T-helper 1 cell treated with Interleukin-12 subunit alpha and Interleukin-12 subunit beta and Interleukin-4 antibody, amounts not matched to agents 30 μg/mL and 1 μg/mL, for 36 hours (primary cell): ENCODE results near the gene ZBTB44.
"Not testable (repeated sequence)": the region's sequence is repeated elsewhere in the genome, so short reads cannot be mapped to it uniquely, and the experiment has no call there.

Source experiments
- H3K27ac Mint-ChIP-seq: one replicate; pipeline ENCODE4 v1.8.0; 2021; ENCODE audit warnings: mild to moderate bottlenecking, mixed read lengths
- H3K27me3 Mint-ChIP-seq: one replicate; pipeline ENCODE4 v1.8.0; 2021; ENCODE audit warnings: low read depth, mixed read lengths
- H3K36me3 Mint-ChIP-seq: one replicate; pipeline ENCODE4 v1.8.0; 2021; ENCODE audit warnings: low read depth, mixed read lengths
- H3K4me1 Mint-ChIP-seq: one replicate; pipeline ENCODE4 v1.8.0; 2021; ENCODE audit warnings: low read depth, mixed read lengths
- H3K4me3 Mint-ChIP-seq: one replicate; pipeline ENCODE4 v1.8.0; 2021; ENCODE audit warnings: mild to moderate bottlenecking, moderate library complexity, mixed read lengths
- H3K9me3 Mint-ChIP-seq: one replicate; pipeline ENCODE4 v1.8.0; 2021; ENCODE audit warnings: mixed read lengths

The ZBTB44 gene, protein sequence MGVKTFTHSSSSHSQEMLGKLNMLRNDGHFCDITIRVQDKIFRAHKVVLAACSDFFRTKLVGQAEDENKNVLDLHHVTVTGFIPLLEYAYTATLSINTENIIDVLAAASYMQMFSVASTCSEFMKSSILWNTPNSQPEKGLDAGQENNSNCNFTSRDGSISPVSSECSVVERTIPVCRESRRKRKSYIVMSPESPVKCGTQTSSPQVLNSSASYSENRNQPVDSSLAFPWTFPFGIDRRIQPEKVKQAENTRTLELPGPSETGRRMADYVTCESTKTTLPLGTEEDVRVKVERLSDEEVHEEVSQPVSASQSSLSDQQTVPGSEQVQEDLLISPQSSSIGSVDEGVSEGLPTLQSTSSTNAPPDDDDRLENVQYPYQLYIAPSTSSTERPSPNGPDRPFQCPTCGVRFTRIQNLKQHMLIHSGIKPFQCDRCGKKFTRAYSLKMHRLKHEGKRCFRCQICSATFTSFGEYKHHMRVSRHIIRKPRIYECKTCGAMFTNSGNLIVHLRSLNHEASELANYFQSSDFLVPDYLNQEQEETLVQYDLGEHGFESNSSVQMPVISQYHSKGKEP

DNA sequence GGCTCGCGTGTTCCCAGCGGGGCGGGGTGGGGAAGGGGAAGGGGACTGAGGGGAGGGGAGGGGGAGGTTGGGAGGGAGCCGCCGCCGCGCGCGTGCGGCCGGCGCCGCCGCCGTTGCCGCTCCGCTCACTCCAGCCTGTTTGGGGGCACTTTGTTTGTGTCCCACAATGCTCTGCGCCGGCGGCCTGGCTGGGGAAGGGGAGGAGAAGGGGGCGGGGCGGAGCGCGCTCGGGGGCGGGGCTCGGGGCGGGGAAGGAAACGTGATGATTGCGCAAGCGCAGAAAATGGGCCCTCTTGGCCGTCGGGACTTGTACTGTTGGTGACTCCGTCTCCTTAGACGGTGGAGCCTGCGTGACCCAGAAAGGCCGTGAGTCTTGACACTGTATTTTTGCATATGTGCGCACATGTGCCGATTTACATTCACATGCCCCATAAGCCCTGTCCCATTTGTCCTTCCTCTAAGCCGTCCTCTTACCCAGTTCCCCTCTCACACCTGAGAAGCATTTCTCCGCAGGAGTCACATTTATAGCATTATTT is at the start of gene ZBTB44:
Gene ZBTB44, minus strand, starts transcription at position 168 of the 536 bp plus-strand sequence. CDS start 53,044 bp downstream, outside the sequence.
- Mint-ChIP-seq H3K27me3 (peaks cover 8% of the 10 kb centered on the region), H3K9me3 (no peaks in the 10 kb centered on the region), H3K27ac (peak within 1 kb of the TSS; percentile 89)

DNA sequence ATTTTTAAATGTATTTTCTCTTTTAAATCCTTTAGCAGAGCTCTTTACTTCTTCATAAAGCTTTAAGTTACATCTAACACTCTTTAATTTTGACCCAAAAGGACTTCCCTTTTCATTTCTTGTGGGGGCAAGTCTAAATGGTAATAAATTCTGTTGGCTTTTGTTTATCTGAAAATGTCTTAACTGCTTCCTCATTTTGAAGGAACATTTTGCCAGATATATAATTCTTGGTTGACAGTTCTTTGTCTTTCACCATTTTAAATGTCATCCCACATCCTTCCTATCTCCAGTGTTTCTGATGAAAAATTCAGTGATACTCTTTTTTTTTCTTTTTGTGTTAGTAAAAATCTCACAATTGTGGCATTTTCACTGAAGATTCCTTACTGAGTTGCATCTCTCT is 44.7 kb upstream of the ZBTB44 start:
- Mint-ChIP-seq H3K27me3 (peaks cover 27% of the 10 kb centered on the region), H3K27ac (no peak overlapping the region), H3K4me3 (no peak overlapping the region), H3K9me3 (peaks cover 23% of the 10 kb centered on the region), H3K4me1 (no peaks in the 10 kb centered on the region), H3K36me3 (peaks cover 3% of the 10 kb centered on the region)

More for the DNA sequence above, at the start of gene ZBTB44:
- peak within 1 kb of the TSS; percentile 92 for H3K4me3 Mint-ChIP-seq
- H3K36me3 Mint-ChIP-seq, result peaks cover 5% of the 10 kb centered on the region
- peaks cover 36% of the 10 kb centered on the region for H3K4me1 Mint-ChIP-seq

GRCh38 chr11:130358398-130358797 is 43.7 kb upstream of the ZBTB44 start:
- peaks cover 4% of the 10 kb centered on the region for H3K36me3 Mint-ChIP-seq
- H3K4me3 Mint-ChIP-seq, result no peak overlapping the region
- H3K4me1 Mint-ChIP-seq, result no peaks in the 10 kb centered on the region
- H3K27me3 Mint-ChIP-seq, result peaks cover 21% of the 10 kb centered on the region
- peaks cover 30% of the 10 kb centered on the region for H3K9me3 Mint-ChIP-seq
- no peak overlapping the region for H3K27ac Mint-ChIP-seq

DNA sequence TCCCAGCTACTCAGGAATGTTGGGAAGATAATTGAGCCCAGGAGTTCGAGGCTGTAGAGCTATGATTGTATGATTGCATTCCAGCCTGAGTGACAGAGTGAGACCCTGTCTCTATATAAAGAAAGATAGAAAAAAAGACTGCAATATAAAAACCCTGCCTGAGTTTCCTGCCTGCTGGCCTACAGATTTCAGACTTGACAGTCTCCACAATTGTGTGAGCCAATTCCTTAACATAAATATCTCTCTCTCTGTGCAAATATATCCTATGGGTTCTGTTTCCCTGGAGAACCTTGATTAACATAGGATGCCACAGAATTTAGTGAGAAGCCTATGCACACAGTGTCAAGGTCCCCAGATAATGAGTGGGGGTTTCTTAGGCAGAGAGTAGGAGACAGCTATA is 32.5 kb upstream of the ZBTB44 start:
- Mint-ChIP-seq H3K27ac (no peak overlapping the region), H3K9me3 (peaks cover 13% of the 10 kb centered on the region), H3K4me3 (no peak overlapping the region), H3K27me3 (no peaks in the 10 kb centered on the region), H3K4me1 (peaks cover 3% of the 10 kb centered on the region), H3K36me3 (peaks cover 6% of the 10 kb centered on the region)

- Mint-ChIP-seq H3K4me1 (peaks cover 17% of the 10 kb centered on the region), H3K27ac (no peak overlapping the region), H3K9me3 (peaks cover 26% of the 10 kb centered on the region)
Measured at GRCh38 chr11:130344841-130345240, 30.1 kb upstream of the ZBTB44 start.

GRCh38 chr11:130340671-130341319 is 26.1 kb upstream of the ZBTB44 start:
- Mint-ChIP-seq H3K9me3 (peaks cover 43% of the 10 kb centered on the region), H3K27ac (peak overlapping the region; percentile 82), H3K4me1 (peaks cover 31% of the 10 kb centered on the region), H3K36me3 (peaks cover 27% of the 10 kb centered on the region), H3K27me3 (no peaks in the 10 kb centered on the region), H3K4me3 (peak overlapping the region; percentile 17)

More at GRCh38 chr11:130344841-130345240, 30.1 kb upstream of the ZBTB44 start:
- Mint-ChIP-seq H3K27me3 (no peaks in the 10 kb centered on the region), H3K36me3 (peaks cover 14% of the 10 kb centered on the region), H3K4me3 (no peak overlapping the region)

- Mint-ChIP-seq H3K36me3 (peaks cover 23% of the 10 kb centered on the region), H3K4me1 (peaks cover 31% of the 10 kb centered on the region), H3K27me3 (no peaks in the 10 kb centered on the region), H3K27ac (peak overlapping the region; percentile 50), H3K4me3 (no peak overlapping the region), H3K9me3 (peaks cover 34% of the 10 kb centered on the region)
Measured at GRCh38 chr11:130338667-130339066, 23.9 kb upstream of the ZBTB44 start.

GRCh38 chr11:130337281-130338089 is 22.8 kb upstream of the ZBTB44 start:
- Mint-ChIP-seq H3K4me1 (peaks cover 29% of the 10 kb centered on the region), H3K4me3 (no peak overlapping the region), H3K36me3 (peaks cover 21% of the 10 kb centered on the region)

GRCh38 chr11:130331397-130331796 is 16.7 kb upstream of the ZBTB44 start:
- peaks cover 17% of the 10 kb centered on the region for H3K9me3 Mint-ChIP-seq
- not testable (repeated sequence) for H3K36me3 Mint-ChIP-seq, H3K4me3 Mint-ChIP-seq, H3K4me1 Mint-ChIP-seq, H3K27me3 Mint-ChIP-seq, H3K27ac Mint-ChIP-seq

More at GRCh38 chr11:130337281-130338089, 22.8 kb upstream of the ZBTB44 start:
- no peaks in the 10 kb centered on the region for H3K27me3 Mint-ChIP-seq
- H3K27ac Mint-ChIP-seq, result no peak overlapping the region
- peaks cover 30% of the 10 kb centered on the region for H3K9me3 Mint-ChIP-seq

DNA sequence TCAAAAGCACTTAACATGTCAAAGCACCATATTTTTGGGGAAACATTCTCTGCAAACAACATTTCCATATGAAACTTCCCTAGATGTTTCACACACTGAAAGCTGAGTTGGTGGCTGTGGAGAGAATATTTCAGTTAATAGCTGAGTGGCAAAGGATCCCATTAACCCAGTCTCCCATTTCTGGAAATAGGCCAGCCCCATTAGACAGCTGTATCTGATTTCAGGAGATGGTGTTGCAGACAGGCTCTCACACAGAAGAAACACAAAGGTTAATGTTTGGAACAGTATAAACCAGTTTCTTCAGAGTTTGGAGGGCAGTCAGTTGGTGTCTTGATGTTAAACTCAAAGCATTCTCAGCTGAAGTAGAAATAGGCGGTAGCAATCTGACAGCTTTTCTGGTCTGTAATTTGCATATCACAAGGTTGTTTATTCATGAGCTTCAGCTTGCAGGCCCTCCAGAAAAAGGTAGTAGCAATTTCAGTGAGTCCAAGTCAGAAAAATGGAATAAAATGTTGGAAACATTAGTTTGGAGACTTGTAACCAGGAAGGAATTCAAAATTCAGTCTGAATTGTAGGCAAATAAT is 15.5 kb upstream of the ZBTB44 start:
- no peaks in the 10 kb centered on the region for H3K27me3 Mint-ChIP-seq
- H3K27ac Mint-ChIP-seq, result no peak overlapping the region
- H3K4me1 Mint-ChIP-seq, result no peaks in the 10 kb centered on the region
- no peak overlapping the region for H3K4me3 Mint-ChIP-seq
- H3K9me3 Mint-ChIP-seq, result peaks cover 17% of the 10 kb centered on the region
- H3K36me3 Mint-ChIP-seq, result peaks cover 6% of the 10 kb centered on the region

DNA sequence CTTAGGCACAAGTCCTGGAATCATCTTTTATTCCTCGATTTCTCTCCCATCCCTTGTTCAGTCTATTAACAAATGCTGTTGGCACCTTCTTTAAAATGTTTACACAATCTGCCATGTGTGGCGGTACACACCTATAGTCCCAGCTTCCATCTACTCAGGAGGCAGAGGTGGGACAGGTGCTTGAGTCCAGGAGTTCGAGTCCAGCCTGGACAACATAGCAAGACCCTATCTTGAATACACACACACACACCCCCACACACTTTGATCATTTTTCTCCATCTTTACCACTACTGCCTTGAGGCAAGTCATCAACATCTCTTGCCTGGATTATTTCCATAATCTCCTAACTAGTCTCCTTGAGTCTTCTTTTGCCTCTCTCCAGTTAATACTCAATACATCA is 13.7 kb upstream of the ZBTB44 start:
- H3K27ac Mint-ChIP-seq, result no peak overlapping the region
- H3K27me3 Mint-ChIP-seq, result no peaks in the 10 kb centered on the region
- H3K4me3 Mint-ChIP-seq, result no peak overlapping the region
- H3K4me1 Mint-ChIP-seq, result no peaks in the 10 kb centered on the region
- H3K36me3 Mint-ChIP-seq, result peaks cover 6% of the 10 kb centered on the region
- H3K9me3 Mint-ChIP-seq, result peaks cover 20% of the 10 kb centered on the region

- Mint-ChIP-seq H3K27me3 (no peaks in the 10 kb centered on the region), H3K27ac (no peak overlapping the region), H3K9me3 (peaks cover 24% of the 10 kb centered on the region), H3K36me3 (peaks cover 8% of the 10 kb centered on the region), H3K4me1 (no peaks in the 10 kb centered on the region), H3K4me3 (no peak overlapping the region)
Measured at GRCh38 chr11:130327716-130328115, 13.0 kb upstream of the ZBTB44 start.

- Mint-ChIP-seq H3K9me3 (peaks cover 37% of the 10 kb centered on the region), H3K36me3 (peaks cover 13% of the 10 kb centered on the region), H3K4me3 (no peak overlapping the region), H3K4me1 (no peaks in the 10 kb centered on the region), H3K27me3 (no peaks in the 10 kb centered on the region), H3K27ac (no peak overlapping the region)
Measured at GRCh38 chr11:130325691-130326090, 11.0 kb upstream of the ZBTB44 start.
